GM19438 (cell line): Measurements from ENCODE around the gene CYBRD1.
A peak's percentile ranks its signal among the peaks of the same experiment; 100 is the strongest.
"Not testable (repeated sequence)": the region's sequence is repeated elsewhere in the genome, so short reads cannot be mapped to it uniquely, and the experiment has no call there.

Experiments used
- ATAC-seq: cut with Tn5 transposase; IDR thresholded peaks from one replicate; pipeline ENCODE4 v1.9.1; 2021; ENCODE audit warnings: low read depth; ENCODE audit not compliant: unreplicated experiment

CYBRD1 gene, protein sequence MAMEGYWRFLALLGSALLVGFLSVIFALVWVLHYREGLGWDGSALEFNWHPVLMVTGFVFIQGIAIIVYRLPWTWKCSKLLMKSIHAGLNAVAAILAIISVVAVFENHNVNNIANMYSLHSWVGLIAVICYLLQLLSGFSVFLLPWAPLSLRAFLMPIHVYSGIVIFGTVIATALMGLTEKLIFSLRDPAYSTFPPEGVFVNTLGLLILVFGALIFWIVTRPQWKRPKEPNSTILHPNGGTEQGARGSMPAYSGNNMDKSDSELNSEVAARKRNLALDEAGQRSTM

GRCh38 chr2:171522052-171522787 lies at the start of gene CYBRD1:
Gene CYBRD1 (plus strand): TSS chr2:171522474. CDS start chr2:171522546, 72 bp downstream.
- ATAC-seq = peak; percentile 51

GRCh38 chr2:171475979-171476378 lies 46.3 kb upstream of the CYBRD1 start:
- ATAC-seq = no peak

- ATAC-seq = no peak
These were observed 43.9 kb upstream of the CYBRD1 start for GRCh38 chr2:171478345-171478744.

GRCh38 chr2:171479154-171479814 lies 43.0 kb upstream of the CYBRD1 start:
- ATAC-seq = no peak

GRCh38 chr2:171480908-171481307 lies 41.4 kb upstream of the CYBRD1 start:
- ATAC-seq = no peak

- ATAC-seq = peak; percentile 70
These were observed 40.0 kb upstream of the CYBRD1 start for GRCh38 chr2:171482308-171482707.

DNA sequence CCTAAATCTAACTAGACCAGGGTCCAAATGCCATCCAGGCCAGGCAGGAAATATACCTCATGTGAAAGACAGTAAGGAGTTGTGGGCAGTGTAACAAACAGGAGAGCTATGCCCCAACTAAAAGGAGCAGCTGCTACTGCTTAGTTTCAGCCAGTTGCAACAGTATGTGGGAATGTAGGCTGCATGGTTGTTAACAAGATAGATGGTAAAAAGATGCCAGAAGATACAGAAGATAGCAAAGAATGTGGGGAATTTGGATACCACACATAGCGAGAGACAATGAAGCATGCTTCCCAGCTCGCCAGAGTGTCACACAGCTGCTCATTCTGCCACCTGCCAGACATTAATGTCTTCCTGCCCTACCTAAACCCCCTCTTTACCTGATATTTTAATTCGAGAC lies 39.4 kb upstream of the CYBRD1 start:
- ATAC-seq = no peak

DNA sequence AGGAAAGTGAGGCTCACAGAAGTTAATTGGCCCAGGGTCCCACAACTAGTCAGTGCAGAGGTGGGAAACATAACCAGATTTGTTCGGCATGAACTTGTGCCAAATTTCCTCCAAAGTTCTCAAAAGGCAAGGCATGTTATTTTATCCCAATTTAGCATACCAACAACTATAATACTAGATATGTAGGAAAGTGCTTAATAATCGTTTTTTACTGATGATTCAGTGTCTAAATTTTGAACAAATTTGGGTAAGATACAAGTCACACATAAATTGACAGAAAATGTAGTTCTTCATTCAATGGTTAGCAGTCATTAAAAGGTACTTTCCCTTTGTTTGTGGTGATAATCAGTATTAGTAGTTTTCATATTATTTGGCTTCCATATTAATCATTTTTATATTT lies 38.5 kb upstream of the CYBRD1 start:
- ATAC-seq = no peak

DNA sequence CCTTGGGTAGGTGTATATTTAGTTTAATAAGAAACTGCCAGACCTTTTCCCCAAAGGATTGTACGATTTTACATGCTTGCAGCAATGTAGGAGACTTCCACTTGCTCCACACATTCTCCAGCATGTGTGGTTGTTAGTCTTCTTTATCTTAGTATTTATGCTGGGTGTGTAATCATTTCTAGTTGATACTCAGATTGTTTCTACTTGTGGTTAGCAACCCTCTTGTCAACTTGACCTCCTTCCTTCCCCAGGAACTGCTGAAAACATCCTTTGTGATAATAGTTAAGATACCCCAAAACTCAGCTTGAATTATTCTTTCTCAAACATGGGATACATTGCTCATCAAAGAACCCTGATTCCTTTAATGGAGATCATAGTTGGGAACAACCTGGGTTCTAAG lies 37.2 kb upstream of the CYBRD1 start:
- no peak for ATAC-seq

GRCh38 chr2:171487201-171487600 lies 35.1 kb upstream of the CYBRD1 start:
- no peak for ATAC-seq

GRCh38 chr2:171487803-171488259 lies 34.4 kb upstream of the CYBRD1 start:
- ATAC-seq = no peak

- ATAC-seq = no peak
These were observed 31.7 kb upstream of the CYBRD1 start for GRCh38 chr2:171490577-171490976.

DNA sequence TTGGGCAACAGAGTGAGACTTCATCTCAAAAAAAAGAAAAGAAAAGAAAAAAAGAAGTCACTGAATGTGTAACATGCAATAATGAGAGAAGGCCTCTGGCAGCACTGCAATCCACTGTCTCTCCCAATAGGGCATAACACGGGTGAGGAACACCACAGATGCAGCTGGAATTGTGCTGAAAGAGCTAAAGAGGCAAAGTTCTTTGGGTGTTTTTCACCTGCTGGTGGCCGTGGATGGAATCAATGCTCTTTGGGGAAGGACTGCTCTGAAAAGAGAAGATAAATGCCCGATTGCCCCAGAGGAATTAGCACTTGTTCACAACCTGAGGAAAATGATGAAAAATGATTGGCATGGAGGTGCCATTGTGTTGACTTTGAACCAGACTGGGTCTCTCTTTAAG lies 31.0 kb upstream of the CYBRD1 start:
- ATAC-seq = no peak

- ATAC-seq = no peak
These were observed 29.6 kb upstream of the CYBRD1 start for GRCh38 chr2:171492664-171493063.

DNA sequence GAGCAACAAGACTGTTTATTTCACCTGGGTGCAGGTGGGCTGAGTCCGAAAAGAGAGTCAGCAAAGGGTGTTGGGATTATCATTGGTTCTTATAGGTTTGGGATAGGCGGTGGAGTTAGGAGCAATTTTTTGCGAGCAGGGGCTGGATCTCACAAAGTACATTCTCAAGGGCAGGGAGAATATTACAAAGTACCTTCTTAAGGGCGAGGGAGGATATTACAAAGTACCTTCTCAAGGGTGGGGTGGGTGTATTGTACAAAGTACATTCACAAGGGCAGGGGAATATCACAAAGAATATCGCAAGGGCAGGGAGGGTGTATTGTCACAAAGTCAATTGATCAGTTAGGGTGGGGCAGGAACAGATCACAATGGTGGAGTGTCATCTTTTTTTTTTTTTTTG lies 24.6 kb upstream of the CYBRD1 start:
- ATAC-seq = not testable (repeated sequence)

DNA sequence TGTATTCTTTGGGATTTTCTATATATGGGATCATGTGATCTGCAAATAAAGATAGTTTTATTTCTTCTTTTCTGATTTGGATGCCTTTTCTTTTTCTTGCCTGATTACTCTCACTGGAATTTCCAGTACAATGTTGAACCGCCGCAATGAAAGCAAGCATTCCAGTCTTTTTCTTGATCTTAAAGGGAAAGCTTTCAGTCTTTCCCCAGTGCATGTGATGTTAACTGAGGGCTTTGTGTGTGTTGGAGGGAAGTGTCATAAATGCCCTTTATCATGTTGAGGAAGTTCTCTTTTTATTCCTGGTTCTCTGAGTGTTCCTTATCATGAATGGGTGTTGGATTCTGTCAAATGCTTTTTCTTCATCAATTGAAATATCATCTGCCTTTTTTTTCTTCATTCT lies 16.9 kb upstream of the CYBRD1 start:
- no peak for ATAC-seq

DNA sequence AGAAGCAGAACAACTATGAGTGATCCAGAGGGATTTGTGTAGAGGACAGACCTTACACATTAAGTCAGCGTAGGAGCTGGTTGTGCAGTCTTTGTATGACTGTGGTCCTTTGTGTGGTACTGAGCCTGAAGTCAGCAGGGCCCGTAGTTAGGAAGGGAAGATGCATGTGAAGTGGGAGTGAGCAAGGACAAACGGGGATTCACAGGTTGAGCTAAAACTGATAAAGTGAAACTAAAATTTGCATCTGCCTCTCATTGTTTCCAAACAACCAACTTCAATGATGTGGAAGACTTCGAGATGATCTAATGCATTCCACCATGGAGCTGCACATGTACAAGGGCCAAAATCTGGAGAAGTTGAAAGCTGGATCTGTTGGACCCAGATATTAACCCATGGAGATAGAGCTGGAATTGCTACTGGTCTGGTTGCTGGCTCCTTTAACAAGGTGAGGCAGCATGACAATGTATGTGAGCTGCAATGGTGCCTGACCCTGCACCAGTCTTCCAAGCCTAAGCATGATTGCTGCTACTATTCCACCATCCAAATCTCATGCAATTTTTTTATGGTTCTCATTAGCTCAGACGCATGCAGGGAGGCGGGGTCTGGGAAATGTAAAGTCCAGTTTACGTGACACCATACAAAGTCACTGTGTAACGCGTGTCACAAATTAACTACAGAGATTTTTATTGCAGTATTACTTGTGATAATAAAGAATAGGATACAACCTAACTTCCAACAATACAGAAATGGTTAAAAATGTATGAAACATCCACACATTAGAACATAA lies 12.1 kb upstream of the CYBRD1 start:
- no peak for ATAC-seq

DNA sequence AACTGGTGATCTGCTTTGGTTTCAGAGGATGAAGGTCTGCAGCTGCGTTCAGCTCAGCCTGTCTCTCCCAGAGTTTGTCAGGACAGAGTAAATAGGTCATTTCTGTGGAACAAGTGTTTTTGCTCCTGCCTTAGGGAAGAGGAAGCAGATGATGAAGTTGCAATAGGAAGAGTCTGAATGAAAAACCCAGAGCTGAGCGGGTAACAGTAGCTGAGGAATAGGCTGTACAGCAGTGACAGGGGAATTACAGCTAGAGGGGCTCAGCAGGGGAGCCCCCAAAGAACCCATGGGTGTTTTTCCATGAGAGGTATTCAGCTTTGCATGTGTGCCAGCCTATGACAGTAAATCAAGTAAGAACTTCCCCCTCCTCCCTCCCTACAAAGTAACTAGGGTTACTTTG lies 10.3 kb upstream of the CYBRD1 start:
- no peak for ATAC-seq

- no peak for ATAC-seq
These were observed 9.5 kb upstream of the CYBRD1 start for GRCh38 chr2:171512683-171513195.

DNA sequence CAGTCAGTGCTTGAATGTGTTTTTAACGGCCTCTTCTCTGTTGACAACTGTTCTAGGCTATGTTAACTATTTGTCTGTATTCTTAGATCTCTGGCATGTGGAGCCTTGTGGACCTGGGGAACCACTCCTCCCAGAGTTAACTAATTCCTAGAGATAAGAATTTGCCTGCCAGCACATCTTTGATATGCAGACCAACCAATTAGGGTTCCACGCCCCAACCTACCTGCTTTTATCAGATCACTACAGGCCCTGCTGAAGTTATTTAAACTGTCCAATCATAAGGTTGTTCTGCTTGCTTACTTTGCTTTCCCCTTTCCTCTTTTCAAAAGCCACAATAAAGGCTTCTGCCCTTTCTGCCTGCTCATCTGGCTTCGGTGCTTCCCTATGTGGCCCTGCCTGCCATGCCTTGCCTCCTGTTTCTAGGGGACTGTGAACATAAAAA lies 8.5 kb upstream of the CYBRD1 start:
- ATAC-seq = no peak
